ENCODE results near the gene PPP2R2B.

GRCh38 chr5:146883511-146883910 is 5.0 kb upstream of the PPP2R2B start:
- TF ChIP-seq SP1 (IDR thresholded peaks at IDR 0.05) (no peak), ELF4 (IDR thresholded peaks at IDR 0.05) (no peak), ARNT (IDR thresholded peaks at IDR 0.05) (no peak), LEF1 (IDR thresholded peaks at IDR 0.05; ENCODE audit: borderline replicate concordance) (no peak), PKNOX1 (IDR thresholded peaks at IDR 0.05) (no peak), TARDBP (IDR thresholded peaks at IDR 0.05) (no peak), SUZ12 (IDR thresholded peaks at IDR 0.05) (no peak), ZNF384 (IDR thresholded peaks at IDR 0.05) (no peak), BHLHE40 (IDR thresholded peaks at IDR 0.05; ENCODE audit: borderline replicate concordance) (no peak), FOXM1 (IDR thresholded peaks at IDR 0.05; ENCODE audit: borderline replicate concordance) (no peak), HDGF (IDR thresholded peaks at IDR 0.05; ENCODE audit: borderline replicate concordance) (no peak), NFRKB (IDR thresholded peaks at IDR 0.05) (no peak), CTBP1 (IDR thresholded peaks at IDR 0.05; ENCODE audit: borderline replicate concordance) (no peak), FOXA1 (IDR thresholded peaks at IDR 0.05) (no peak)
